H1 (cell line): ENCODE results near the gene IGFBP1. TPM values are rescaled to one million over a fixed set of nuclear protein-coding genes. Genes with fewer than 3 reads are reported as not detected.

Source experiments
- CTCF ChIA-PET: fragments of 300-600 bp; sonication (Branson Sonifier 250); formaldehyde crosslinking; loops from one replicate; lab custom pipeline; 2021; ENCODE audit not compliant: partially characterized antibody; lab: Charles Lee
- POLR2A ChIA-PET: fragments of 300-600 bp; sonication (Branson Sonifier 250); formaldehyde crosslinking; loops from one replicate; lab custom pipeline; 2021; ENCODE audit warnings: inconsistent platforms; ENCODE audit not compliant: partially characterized antibody; lab: Charles Lee
- DNase-seq, 2 experiments: peaks; one replicate each; pipeline versions ENCODE4 v3.0.0 to v3.0.0-alpha.2; 2010 to 2022; ENCODE audit warnings: low spot score in 2 of 2, low read depth in 1 of 2, mixed read lengths in 1 of 2
- FAIRE-seq: peaks from 2 replicates; lab custom pipeline; 2011; peaks lifted over from hg19 to GRCh38; lab: Jason Lieb, UNC
- H2AFZ ChIP-seq: 2 replicates; pipeline ENCODE4 v1.8.1; 2012; ENCODE audit warnings: low read length, inconsistent platforms
- H2AK5ac ChIP-seq: 2 replicates; pipeline ENCODE4 v1.6.1; 2013; ENCODE audit warnings: low read depth, low read length
- H2BK120ac ChIP-seq: replicated peaks from 2 replicates; pipeline ENCODE3; 2013; ENCODE audit warnings: low read depth, low read length, inconsistent platforms
- H2BK12ac ChIP-seq: 2 replicates; pipeline ENCODE4 v1.6.1; 2013; ENCODE audit warnings: low read depth, low read length
- H2BK15ac ChIP-seq: 2 replicates; pipeline ENCODE4 v1.6.1; 2013; ENCODE audit warnings: low read length
- H2BK20ac ChIP-seq: 2 replicates; pipeline ENCODE4 v1.6.1; 2013; ENCODE audit warnings: low read length
- H2BK5ac ChIP-seq: 2 replicates; pipeline ENCODE4 v1.6.1; 2013; ENCODE audit warnings: low read depth, low read length
- H3K14ac ChIP-seq: 2 replicates; pipeline ENCODE4 v1.6.1; 2013; ENCODE audit warnings: inconsistent platforms; ENCODE audit not compliant: insufficient read length
- H3K18ac ChIP-seq: 2 replicates; pipeline ENCODE4 v1.6.1; 2013; ENCODE audit warnings: low read length; ENCODE audit errors: extremely low read depth
- H3K23ac ChIP-seq: 2 replicates; pipeline ENCODE4 v1.6.1; 2013; ENCODE audit warnings: inconsistent platforms; ENCODE audit not compliant: insufficient read length
- H3K23me2 ChIP-seq: 2 replicates; pipeline ENCODE4 v1.6.1; 2013; ENCODE audit warnings: low read depth, low read length
- H3K27ac ChIP-seq: 2 replicates; pipeline ENCODE4 v1.6.1; 2011; ENCODE audit warnings: low read depth, low read length, inconsistent platforms
- H3K27me3 ChIP-seq, 4 experiments: replicated peaks in 1 of 4; 1 replicate in 1 of 4; 2 replicates in 3 of 4; pipeline versions ENCODE4 v1.6.1 to v1.8.1; 2011 to 2013; ENCODE audit warnings: low read length in 3 of 4, mild to moderate bottlenecking in 3 of 4, inconsistent platforms in 2 of 4, mixed read lengths in 2 of 4, moderate library complexity in 1 of 4; ENCODE audit not compliant: control insufficient read depth in 3 of 4, insufficient read depth in 3 of 4; ENCODE audit errors: extremely low read depth in 1 of 4
- H3K36me3 ChIP-seq, 4 experiments: 2 replicates each; pipeline versions ENCODE4 v1.6.1 to v1.8.1; 2011 to 2013; ENCODE audit warnings: mild to moderate bottlenecking in 4 of 4, low read length in 3 of 4, moderate library complexity in 2 of 4, control low read depth in 1 of 4, inconsistent platforms in 1 of 4; ENCODE audit not compliant: insufficient read depth in 4 of 4, control insufficient read depth in 2 of 4
- H3K4ac ChIP-seq: replicated peaks from 2 replicates; pipeline ENCODE3; 2013; ENCODE audit warnings: low read length, low read depth, mixed read lengths, inconsistent platforms; ENCODE audit not compliant: insufficient read length
- H3K4me1 ChIP-seq, 4 experiments: replicated peaks in 1 of 4; 1 replicate in 1 of 4; 2 replicates in 3 of 4; pipeline versions ENCODE4 v1.6.1 to v1.8.1; 2011 to 2013; ENCODE audit warnings: low read length in 3 of 4, inconsistent platforms in 2 of 4, mixed read lengths in 1 of 4; ENCODE audit not compliant: insufficient read depth in 4 of 4, control insufficient read depth in 3 of 4
- H3K4me2 ChIP-seq, 2 experiments: 2 replicates each; pipeline versions ENCODE4 v1.6.1 to v1.8.1; 2011 to 2013; ENCODE audit warnings: low read depth in 2 of 2, low read length in 2 of 2, control low read depth in 1 of 2, inconsistent platforms in 1 of 2, mild to moderate bottlenecking in 1 of 2; ENCODE audit not compliant: insufficient read depth in 1 of 2
- H3K4me3 ChIP-seq, 4 experiments: fragments of 200-600, 300-600 bp in 1 of 4; sonication (generic), shearing (Covaris generic), sonication (Bioruptor Twin) in 1 of 4; 2 replicates each; pipeline versions ENCODE4 v1.5.1 to v1.8.1; 2011 to 2016; ENCODE audit warnings: low read length in 4 of 4, low read depth in 3 of 4, control low read depth in 2 of 4, inconsistent platforms in 2 of 4, mild to moderate bottlenecking in 2 of 4, mixed read lengths in 1 of 4, moderate library complexity in 1 of 4; ENCODE audit not compliant: insufficient read depth in 2 of 4; ENCODE audit errors: extremely low read depth in 1 of 4
- H3K56ac ChIP-seq: replicated peaks from 2 replicates; pipeline ENCODE3; 2013; ENCODE audit warnings: low read depth, mild to moderate bottlenecking, mixed read lengths, low read length, inconsistent platforms; ENCODE audit not compliant: insufficient read length
- H3K79me1 ChIP-seq: 2 replicates; pipeline ENCODE4 v1.6.1; 2013; ENCODE audit warnings: low read depth, low read length, control low read depth
- H3K79me2 ChIP-seq, 2 experiments: 2 replicates each; pipeline versions ENCODE4 v1.6.1 to v1.8.1; 2012 to 2013; ENCODE audit warnings: low read length in 2 of 2, mild to moderate bottlenecking in 2 of 2, inconsistent platforms in 1 of 2; ENCODE audit not compliant: insufficient read depth in 2 of 2, control insufficient read depth in 1 of 2
- H3K9ac ChIP-seq, 4 experiments: replicated peaks in 1 of 4; 1 replicate in 1 of 4; 2 replicates in 3 of 4; pipeline versions ENCODE4 v1.6.1 to v1.8.1; 2011 to 2013; ENCODE audit warnings: low read depth in 3 of 4, low read length in 3 of 4, control low read depth in 2 of 4, mild to moderate bottlenecking in 2 of 4, moderate library complexity in 2 of 4, inconsistent platforms in 1 of 4; ENCODE audit errors: extremely low read depth in 1 of 4
- H3K9me3 ChIP-seq, 2 experiments: 2 replicates each; pipeline versions ENCODE4 v1.6.1 to v1.8.1; 2012 to 2013; ENCODE audit warnings: mild to moderate bottlenecking in 2 of 2, moderate library complexity in 2 of 2, control low read depth in 1 of 2, inconsistent platforms in 1 of 2, low read depth in 1 of 2, low read length in 1 of 2, mixed read lengths in 1 of 2; ENCODE audit not compliant: insufficient read depth in 2 of 2
- H4K20me1 ChIP-seq, 2 experiments: replicated peaks in 1 of 2; 2 replicates each; pipeline versions ENCODE3 to v1.8.1; 2011 to 2013; ENCODE audit warnings: inconsistent platforms in 2 of 2, low read length in 2 of 2, mild to moderate bottlenecking in 1 of 2; ENCODE audit not compliant: insufficient read depth in 2 of 2, control insufficient read depth in 1 of 2
- H4K5ac ChIP-seq: 2 replicates; pipeline ENCODE4 v1.6.1; 2013; ENCODE audit warnings: low read length, low read depth, mixed read lengths, inconsistent platforms; ENCODE audit not compliant: insufficient read length
- H4K8ac ChIP-seq: 2 replicates; pipeline ENCODE4 v1.8.0; 2013; ENCODE audit warnings: mild to moderate bottlenecking, moderate library complexity, low read length, inconsistent platforms; ENCODE audit not compliant: insufficient read depth; ENCODE audit errors: extremely low read depth
- H4K91ac ChIP-seq: replicated peaks from 2 replicates; pipeline ENCODE3; 2013; ENCODE audit warnings: low read length, mixed read lengths, inconsistent platforms; ENCODE audit not compliant: insufficient read length
- BRCA1 ChIP-seq: IDR thresholded peaks from 2 replicates; pipeline ENCODE4 v1.6.1; 2012; ENCODE audit warnings: low read depth, low read length, improper control_type of control experiment
- FOSL1 ChIP-seq: IDR thresholded peaks from 2 replicates; pipeline ENCODE4 v1.6.1; 2011; ENCODE audit warnings: mild to moderate bottlenecking, low read depth, low read length, moderate library complexity; ENCODE audit not compliant: insufficient read depth
- RXRA ChIP-seq: IDR thresholded peaks from 2 replicates; pipeline ENCODE4 v1.6.1; 2011; ENCODE audit warnings: low read depth, mild to moderate bottlenecking, low read length, moderate library complexity; ENCODE audit not compliant: insufficient read depth
- TAF1 ChIP-seq: IDR thresholded peaks from 2 replicates; pipeline ENCODE4 v1.6.1; 2011; ENCODE audit warnings: mild to moderate bottlenecking, low read depth, low read length
- TEAD4 ChIP-seq: IDR thresholded peaks from 2 replicates; pipeline ENCODE4 v1.6.1; 2012; ENCODE audit warnings: low read depth, low read length, inconsistent platforms, mixed read lengths
- WGBS, 2 experiments: shearing (Covaris generic) in 1 of 2; methylation state at CpG; one replicate each; pipeline versions ENCODE4 v1.1.6 to v1.1.7; 2013 to 2015; ENCODE audit warnings: low lambda C conversion rate in 2 of 2, mixed read lengths in 2 of 2, inconsistent platforms in 1 of 2, low coverage in 1 of 2, missing lambda C conversion rate in 1 of 2; ENCODE audit not compliant: insufficient replicate concordance in 2 of 2, insufficient coverage in 1 of 2, insufficient read length in 1 of 2; ENCODE audit errors: extremely low coverage in 1 of 2, missing lambda C conversion rate in 1 of 2; 5-methylcytosine and 5-hydroxymethylcytosine counted together
- polyA plus RNA-seq, 7 experiments: library from polyadenylated mRNA; depleted of rRNA in 3 of 7; stranded (reverse) in 5 of 7; unstranded in 2 of 7; fragments of >200 nt in 5 of 7; fragments of 200-250 nt in 2 of 7; gene quantifications; 1 replicate in 5 of 7; 2 replicates in 1 of 7; 4 replicates in 1 of 7; pipeline versions ENCODE4 v1.2.1 to v1.2.3, GENCODE V29; 2011 to 2013; ENCODE audit warnings: missing spikeins in 2 of 7, mixed read lengths in 2 of 7
- total RNA-seq: library from RNA; stranded (reverse); fragmentation: NEBNext Ultra II Directional; extraction: Animal tissue kit (Norgen Biotek cat#: 25700); gene quantifications from 2 replicates; pipeline ENCODE4 v1.2.1, GENCODE V29; 2021

Gene IGFBP1
- total and polyA plus RNA-seq, 2 of the 8 experiments (the other 6 are each of a cell fraction or from before 2014, with no cell fraction given): not detected

DNA sequence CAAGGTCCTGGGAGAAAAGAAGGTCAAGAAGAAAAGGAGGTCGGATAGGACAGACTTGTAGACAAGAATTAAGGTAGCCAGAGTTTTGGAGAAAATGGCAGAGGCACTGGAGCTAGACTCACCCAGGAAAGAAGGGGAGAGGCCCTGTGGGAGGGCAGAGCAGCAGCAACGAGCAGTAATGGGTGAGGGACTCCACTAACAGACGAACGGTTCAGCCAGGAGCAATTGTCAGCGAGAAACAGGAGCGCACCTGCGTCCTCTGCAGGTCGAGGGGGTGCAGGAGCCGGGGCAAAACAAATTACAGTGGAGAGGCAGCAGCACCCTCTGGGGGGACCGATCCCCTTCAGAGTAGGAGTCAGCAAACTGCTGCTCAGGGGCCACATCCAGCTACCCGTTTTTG lies 51.3 kb downstream of the IGFBP1 start:
- TF ChIP-seq TAF1: no peak
- TF ChIP-seq RXRA: no peak
- TF ChIP-seq TEAD4: no peak
- TF ChIP-seq FOSL1: no peak
- no peak for TF ChIP-seq BRCA1
- no peak overlapping the region for H3K18ac ChIP-seq
- H3K23me2 ChIP-seq: peaks cover 5% of the 10 kb centered on the region; the same call in 1 of the 2 replicates
- FAIRE-seq (no peak), DNase-seq (no peak)
- H4K20me1 ChIP-seq: peaks cover 0 to 2% of the 10 kb centered on the region in 2 experiments
- POLR2A ChIA-PET: no interaction called here
- no peak overlapping the region for H4K91ac ChIP-seq
- H2BK12ac ChIP-seq: no peak overlapping the region
- H3K23ac ChIP-seq: no peak overlapping the region
- no peak overlapping the region for H3K56ac ChIP-seq
- H2BK120ac ChIP-seq: no peak overlapping the region
- H3K9me3 ChIP-seq: no peaks in the 10 kb centered on the region
- H3K79me1 ChIP-seq: no peaks in the 10 kb centered on the region
- WGBS, 2 experiments: 88% methylated on average over 11 of the region's 11 CpGs; no CpG with 5 or more reads in 1 of the 2 experiments
- no peak overlapping the region for H3K9ac ChIP-seq
- H3K4me2 ChIP-seq: no peak overlapping the region
- H3K27me3 ChIP-seq: peaks cover 0 to 1% (median 0%) of the 10 kb centered on the region in 4 experiments; a peak in 1 of 7 replicates
- no peak overlapping the region for H2BK15ac ChIP-seq
- no peak overlapping the region for H2AFZ ChIP-seq
- 0 out of 2 replicates have a peak overlapping the region, but pooled peaks have one; percentile 32 for H2BK20ac ChIP-seq
- no peaks in the 10 kb centered on the region for H3K36me3 ChIP-seq
- H4K5ac ChIP-seq: no peak overlapping the region
- CTCF ChIA-PET: interaction anchor here (0.9 to 6.9 kb wide), 12 partner anchors 16 to 412 kb away, joined by 3 to 80 read pairs (median 4); partner anchors contain the start of gene IGFBP3
- H3K14ac ChIP-seq: no peak overlapping the region
- no peak overlapping the region for H3K4ac ChIP-seq
- H2AK5ac ChIP-seq: no peak overlapping the region
- no peak overlapping the region for H2BK5ac ChIP-seq
- H4K8ac ChIP-seq: no peak overlapping the region
- no peaks in the 10 kb centered on the region for H3K4me1 ChIP-seq
- no peak overlapping the region for H3K4me3 ChIP-seq
- no peak overlapping the region for H3K27ac ChIP-seq
- no peaks in the 10 kb centered on the region for H3K79me2 ChIP-seq
